ENCODE data around the gene ECI1. TPM values are rescaled to one million over a fixed set of nuclear protein-coding genes. Genes with fewer than 3 reads are reported as not detected.

The ECI1 gene
- total RNA-seq, 1 experiment from 2014 or later: 95.4 TPM

GRCh38 chr16:2210386-2211365, 40.7 kb downstream of the ECI1 start, which contains the start of gene BRICD5:
Gene BRICD5 (minus strand): TSS chr16:2210863. CDS start chr16:2210833, 30 bp downstream.
- Histone ChIP-seq H2AK5ac (ENCODE audit: insufficient read length, low read length) (no peak within 1 kb of the TSS), H3K27me3 (ENCODE audit: insufficient read depth, low read length) (no peaks in the 10 kb centered on the region), H3K23me2 (ENCODE audit: insufficient read length, low read depth, low read length, poor library complexity, severe bottlenecking) (peaks cover 15% of the 10 kb centered on the region), H2BK15ac (ENCODE audit: low read depth, low read length) (no peak within 1 kb of the TSS), H3K79me1 (ENCODE audit: insufficient read depth, low read depth, low read length, poor library complexity, severe bottlenecking) (peaks cover 6% of the 10 kb centered on the region), H3K9ac (ENCODE audit: extremely low read depth, insufficient read length, low read length) (no peak within 1 kb of the TSS), H4K91ac (ENCODE audit: insufficient read length, low read depth, low read length) (no peak within 1 kb of the TSS), H3K9me3 (ENCODE audit: control insufficient read depth, low read depth, low read length) (no peaks in the 10 kb centered on the region), H4K20me1 (ENCODE audit: control insufficient read depth, insufficient read depth, insufficient read length) (no peaks in the 10 kb centered on the region), H3K4ac (ENCODE audit: low read depth, low read length) (no peak within 1 kb of the TSS), H3K14ac (ENCODE audit: insufficient read depth, low read length) (no peak within 1 kb of the TSS; the same call in 1 of the 2 replicates), H2BK20ac (ENCODE audit: low read depth, low read length, poor library complexity, severe bottlenecking) (no peak within 1 kb of the TSS), H3K4me1 (ENCODE audit: insufficient read depth, low read length) (no peaks in the 10 kb centered on the region; the same call in 1 of the 2 replicates), H3K56ac (ENCODE audit: insufficient read length, low read depth, low read length) (no peak within 1 kb of the TSS), H2BK5ac (ENCODE audit: insufficient read length, low read length) (no peak within 1 kb of the TSS), H3K23ac (ENCODE audit: insufficient read length, low read depth, low read length) (no peak within 1 kb of the TSS), H4K5ac (ENCODE audit: insufficient read length, low read depth, low read length) (no peak within 1 kb of the TSS), H2BK12ac (ENCODE audit: insufficient read length, low read depth, low read length) (no peak within 1 kb of the TSS), H3K4me2 (ENCODE audit: insufficient read depth, insufficient read length, low read length) (no peak within 1 kb of the TSS), H2AFZ (ENCODE audit: low read length) (no peak within 1 kb of the TSS), H4K8ac (replicated peaks; ENCODE audit: insufficient read length, low read depth, low read length) (no peak within 1 kb of the TSS), H3T11ph (ENCODE audit: low read length) (no peak within 1 kb of the TSS), H3K18ac (ENCODE audit: insufficient read length, low read depth, low read length) (no peak within 1 kb of the TSS), H3K27ac (ENCODE audit: insufficient read length, low read depth, low read length) (no peak within 1 kb of the TSS), H2BK120ac (ENCODE audit: low read depth, low read length, poor library complexity, severe bottlenecking) (no peak within 1 kb of the TSS), H3K79me2 (ENCODE audit: insufficient read depth, low read length) (peaks cover 6% of the 10 kb centered on the region; the same call in 1 of the 2 replicates)
- WGBS (ENCODE audit: extremely low coverage, insufficient read length, low lambda C conversion rate): no CpG with 5 or more reads among the region's 24 CpGs
- DNase-seq: peak; percentile 59
- Mint-ChIP-seq H3K27me3 (ENCODE audit: low read depth) (no peaks in the 10 kb centered on the region; the same call in 1 of the 2 replicates), H3K4me1 (peaks cover 15 to 19% of the 10 kb centered on the region in 2 experiments), H3K27ac (peak within 1 kb of the TSS in 2 of 3 experiments; percentile 58 to 75; a peak in 2 of 7 replicates), H3K36me3 (ENCODE audit: insufficient read depth in 1 of 3, low read depth in 3 of 3) (peaks cover 17 to 48% (median 46%) of the 10 kb centered on the region in 3 experiments; a peak in 6 of 7 replicates), H3K9me3 (no peaks in the 10 kb centered on the region), H3K4me3 (peak within 1 kb of the TSS; percentile 25 to 53; a peak in 2 of 5 replicates)
- TF ChIP-seq, protein P1, sequence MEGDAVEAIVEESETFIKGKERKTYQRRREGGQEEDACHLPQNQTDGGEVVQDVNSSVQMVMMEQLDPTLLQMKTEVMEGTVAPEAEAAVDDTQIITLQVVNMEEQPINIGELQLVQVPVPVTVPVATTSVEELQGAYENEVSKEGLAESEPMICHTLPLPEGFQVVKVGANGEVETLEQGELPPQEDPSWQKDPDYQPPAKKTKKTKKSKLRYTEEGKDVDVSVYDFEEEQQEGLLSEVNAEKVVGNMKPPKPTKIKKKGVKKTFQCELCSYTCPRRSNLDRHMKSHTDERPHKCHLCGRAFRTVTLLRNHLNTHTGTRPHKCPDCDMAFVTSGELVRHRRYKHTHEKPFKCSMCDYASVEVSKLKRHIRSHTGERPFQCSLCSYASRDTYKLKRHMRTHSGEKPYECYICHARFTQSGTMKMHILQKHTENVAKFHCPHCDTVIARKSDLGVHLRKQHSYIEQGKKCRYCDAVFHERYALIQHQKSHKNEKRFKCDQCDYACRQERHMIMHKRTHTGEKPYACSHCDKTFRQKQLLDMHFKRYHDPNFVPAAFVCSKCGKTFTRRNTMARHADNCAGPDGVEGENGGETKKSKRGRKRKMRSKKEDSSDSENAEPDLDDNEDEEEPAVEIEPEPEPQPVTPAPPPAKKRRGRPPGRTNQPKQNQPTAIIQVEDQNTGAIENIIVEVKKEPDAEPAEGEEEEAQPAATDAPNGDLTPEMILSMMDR (conservative IDR thresholded peaks at IDR 0.05): no peak
